ENCODE data around the gene CREB5.

The CREB5 gene

DNA sequence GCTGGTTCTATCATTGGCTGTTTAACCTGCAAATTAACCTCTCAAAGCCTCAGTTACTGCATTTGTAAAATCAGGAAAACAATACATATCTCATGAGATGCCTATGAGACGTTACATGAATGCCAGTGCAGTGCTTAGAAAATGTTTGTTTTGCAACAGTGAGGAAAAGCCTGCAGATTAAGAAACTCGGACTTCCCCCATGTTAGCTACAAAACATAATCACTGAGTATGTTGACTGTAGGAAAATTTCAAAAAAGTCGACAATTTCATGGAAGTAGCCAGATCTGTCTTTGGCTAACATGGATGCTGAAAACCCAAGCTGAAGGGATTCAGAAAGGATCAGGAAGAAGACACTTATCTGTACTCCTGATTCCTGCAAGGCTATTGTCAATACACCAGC lies 424.4 kb downstream of the CREB5 start:
- no peak for DNase-seq

DNA sequence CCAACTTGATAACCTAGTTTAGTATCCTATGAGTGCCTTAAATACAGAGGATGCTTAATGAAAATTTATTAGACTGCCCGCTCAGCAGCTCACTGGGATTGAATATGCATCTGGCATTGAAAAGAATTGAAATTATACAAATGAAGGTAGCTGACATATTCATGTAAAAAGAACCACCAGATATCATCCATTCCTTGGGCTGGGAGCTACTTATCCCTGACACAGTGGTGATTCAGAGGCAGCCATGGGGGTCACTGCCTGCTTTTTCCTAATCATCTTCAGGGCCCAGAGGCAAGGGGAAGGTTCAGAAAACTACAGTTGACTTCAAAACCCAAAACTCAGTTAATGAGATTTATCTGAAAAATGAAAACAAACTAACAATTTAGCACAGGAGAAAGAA lies 424.9 kb downstream of the CREB5 start:
- DNase-seq, result no peak

DNA sequence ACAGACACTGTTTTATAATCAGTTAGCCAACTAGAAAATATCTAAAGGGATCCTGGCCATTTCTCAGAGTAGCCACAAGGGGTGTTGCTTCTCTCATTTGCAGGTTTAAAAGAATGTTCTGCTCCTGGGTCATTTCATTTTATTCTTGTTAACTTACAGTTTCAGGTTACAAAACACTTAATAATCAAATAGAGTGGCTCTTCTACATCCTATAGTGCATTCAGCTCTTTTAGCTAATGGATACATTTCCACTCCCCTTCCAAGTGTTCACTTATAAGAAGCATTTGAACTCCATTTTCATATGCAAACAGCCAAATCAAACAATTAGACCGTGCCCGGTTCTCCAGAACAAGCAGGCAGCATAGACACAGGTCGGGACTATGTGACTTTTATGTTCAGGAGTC lies 428.3 kb downstream of the CREB5 start:
- DNase-seq, result peak; percentile 77

DNA sequence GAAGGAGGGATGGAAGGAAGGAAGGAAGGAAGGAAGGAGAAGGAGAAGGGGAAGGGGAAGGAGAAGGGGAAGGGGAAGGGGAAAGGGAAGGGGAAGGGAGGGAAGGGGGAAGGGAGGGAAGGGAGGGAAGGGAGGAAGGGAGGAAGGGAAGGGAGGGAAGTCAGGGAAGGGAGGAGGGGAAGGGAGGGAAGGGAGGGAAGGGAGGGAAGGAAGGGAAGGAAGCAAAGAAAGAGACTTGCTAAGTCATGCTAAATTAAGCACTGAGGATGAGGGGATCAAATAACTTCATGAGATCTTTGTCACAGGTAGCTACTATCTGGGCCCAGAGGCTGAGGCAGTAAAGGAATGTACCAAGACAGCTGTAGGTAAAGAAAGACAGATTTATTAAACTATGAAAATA lies 429.4 kb downstream of the CREB5 start:
- no peak for DNase-seq

DNA sequence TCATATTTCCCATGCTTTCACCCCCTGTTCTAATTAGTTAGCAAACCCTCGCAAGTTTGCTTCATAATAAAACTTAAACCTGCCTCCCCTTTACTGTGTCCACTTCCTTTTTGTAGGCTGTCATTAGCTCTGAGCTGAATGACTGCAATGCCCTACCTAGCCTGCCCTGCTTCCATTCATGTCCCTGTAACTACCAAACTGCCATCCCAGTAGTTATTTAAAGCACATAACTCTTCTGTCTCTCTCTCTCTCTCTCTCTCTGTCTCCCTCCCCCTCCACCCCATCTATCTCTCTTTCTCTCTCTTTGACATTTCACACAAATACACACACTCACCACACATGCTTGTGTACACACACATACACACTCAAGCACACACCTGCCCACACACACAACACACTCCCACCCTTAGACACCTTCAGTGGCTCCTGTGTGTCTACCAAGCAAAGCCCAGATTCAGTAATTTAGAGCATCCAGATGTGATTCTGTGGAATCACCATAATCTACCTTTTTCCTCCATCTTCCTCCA lies 430.5 kb downstream of the CREB5 start:
- DNase-seq, result no peak

DNA sequence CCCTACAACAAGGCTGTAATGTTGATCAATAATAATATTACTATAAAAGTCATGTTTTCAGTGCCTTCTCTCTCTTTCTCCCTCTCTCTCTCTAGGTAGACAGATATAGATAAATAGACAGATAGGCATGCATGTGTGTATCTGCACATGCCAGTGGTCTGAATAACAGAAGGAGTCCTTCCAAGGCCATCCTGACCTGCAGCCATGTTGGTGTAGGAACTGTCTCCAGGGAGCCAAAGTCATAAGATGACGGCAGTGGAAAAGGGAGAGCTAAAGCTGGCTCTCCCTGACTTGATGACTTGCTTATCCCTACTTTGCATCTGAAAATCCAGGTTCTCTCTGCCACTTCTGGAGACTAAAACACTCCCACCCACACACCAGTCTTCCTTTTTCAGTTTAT lies 432.8 kb downstream of the CREB5 start:
- DNase-seq, result no peak

DNA sequence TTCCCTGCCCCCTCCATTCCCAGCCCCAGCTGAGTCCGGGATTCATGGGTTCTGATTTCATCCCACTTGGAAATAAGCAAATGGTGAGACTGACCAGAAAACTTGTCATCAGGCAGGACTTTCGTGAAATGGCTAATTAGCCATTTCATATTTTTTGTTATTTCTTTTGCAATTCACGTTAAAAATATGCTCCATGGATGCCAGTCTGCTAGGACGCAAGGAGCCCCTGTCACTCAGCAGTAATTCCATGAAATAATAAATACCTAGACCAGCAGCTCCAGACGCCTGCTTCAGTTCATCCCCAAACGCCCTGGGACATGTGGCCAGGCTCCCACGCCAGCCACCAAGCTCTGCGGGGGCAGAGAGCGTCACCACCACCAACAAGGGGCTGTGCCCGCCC lies 434.9 kb downstream of the CREB5 start:
- no peak for DNase-seq

DNA sequence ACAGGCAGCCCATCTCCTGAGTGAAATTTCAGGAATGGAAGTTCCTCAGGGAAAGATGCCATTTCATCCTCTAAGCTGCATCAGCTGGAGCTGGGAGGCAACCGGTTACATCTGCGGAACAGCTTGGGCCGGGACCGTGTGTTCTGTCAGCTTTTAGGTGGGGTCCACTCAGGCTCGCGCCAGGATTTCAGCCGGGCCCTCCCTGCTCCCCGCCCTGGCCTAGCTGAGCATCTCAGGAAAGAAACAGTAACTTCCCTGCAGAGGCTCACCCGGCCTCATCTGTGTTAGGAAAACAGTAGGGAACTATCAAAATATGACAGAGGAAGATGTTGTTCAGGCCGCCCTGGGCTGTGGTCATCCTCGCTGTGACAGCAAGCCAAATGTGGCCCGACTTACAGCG lies 435.4 kb downstream of the CREB5 start:
- DNase-seq, result no peak

DNA sequence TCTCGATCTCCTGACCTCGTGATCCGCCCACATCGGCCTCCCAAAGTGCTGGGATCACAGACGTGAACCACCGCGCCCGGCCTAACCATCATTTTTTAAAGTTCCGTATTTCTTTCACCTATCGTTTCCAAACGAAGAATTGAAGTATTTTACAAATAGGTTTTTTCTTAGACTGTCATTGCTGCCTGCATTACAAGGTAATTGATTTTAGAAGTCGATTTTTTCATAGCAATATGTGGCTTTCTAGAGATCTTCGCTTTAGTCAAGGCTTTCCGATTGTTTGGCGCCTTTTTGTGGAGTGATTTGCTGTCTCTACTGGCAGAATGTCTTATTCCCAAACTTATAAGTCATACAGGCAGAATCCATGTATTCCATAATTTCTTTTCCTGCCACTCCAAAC lies 436.6 kb downstream of the CREB5 start:
- DNase-seq, result no peak

DNA sequence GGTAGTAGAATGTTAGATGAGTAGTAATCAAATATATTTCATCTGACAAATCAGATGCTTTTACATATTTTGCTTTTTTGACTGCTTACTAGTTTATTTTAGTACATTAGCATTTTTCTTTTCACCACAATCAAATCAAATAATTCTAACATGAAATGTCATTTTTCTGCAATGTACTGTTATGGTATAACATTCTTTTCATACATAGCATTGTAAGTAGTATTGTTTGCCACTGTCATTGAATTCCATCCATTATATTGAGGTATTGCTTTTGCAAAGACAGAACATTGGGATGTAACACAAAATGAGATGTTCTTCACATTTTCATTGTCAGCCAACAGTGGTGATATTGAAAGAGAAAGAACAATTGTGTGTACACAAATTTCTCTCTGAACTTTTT lies 438.4 kb downstream of the CREB5 start:
- no peak for DNase-seq

DNA sequence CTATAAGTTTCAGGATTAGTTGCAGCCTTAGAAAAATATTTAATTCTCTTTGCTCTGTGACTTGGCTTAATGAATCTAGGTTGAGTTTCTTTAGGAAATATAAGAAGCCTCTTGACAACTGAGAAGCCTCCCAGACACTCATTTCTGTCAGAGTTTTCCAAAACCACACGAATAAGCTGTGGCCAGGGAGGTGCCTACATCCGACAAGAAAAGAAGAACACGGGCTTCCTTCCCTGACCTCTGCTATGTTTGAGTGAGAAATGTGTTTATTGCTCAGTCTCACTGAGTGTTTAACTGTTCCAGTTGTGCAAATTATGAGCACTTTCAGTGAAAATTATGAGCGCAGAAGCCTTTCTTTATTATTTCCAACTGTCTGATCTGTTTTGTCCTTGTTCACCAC lies 440.8 kb downstream of the CREB5 start:
- DNase-seq, result no peak

DNA sequence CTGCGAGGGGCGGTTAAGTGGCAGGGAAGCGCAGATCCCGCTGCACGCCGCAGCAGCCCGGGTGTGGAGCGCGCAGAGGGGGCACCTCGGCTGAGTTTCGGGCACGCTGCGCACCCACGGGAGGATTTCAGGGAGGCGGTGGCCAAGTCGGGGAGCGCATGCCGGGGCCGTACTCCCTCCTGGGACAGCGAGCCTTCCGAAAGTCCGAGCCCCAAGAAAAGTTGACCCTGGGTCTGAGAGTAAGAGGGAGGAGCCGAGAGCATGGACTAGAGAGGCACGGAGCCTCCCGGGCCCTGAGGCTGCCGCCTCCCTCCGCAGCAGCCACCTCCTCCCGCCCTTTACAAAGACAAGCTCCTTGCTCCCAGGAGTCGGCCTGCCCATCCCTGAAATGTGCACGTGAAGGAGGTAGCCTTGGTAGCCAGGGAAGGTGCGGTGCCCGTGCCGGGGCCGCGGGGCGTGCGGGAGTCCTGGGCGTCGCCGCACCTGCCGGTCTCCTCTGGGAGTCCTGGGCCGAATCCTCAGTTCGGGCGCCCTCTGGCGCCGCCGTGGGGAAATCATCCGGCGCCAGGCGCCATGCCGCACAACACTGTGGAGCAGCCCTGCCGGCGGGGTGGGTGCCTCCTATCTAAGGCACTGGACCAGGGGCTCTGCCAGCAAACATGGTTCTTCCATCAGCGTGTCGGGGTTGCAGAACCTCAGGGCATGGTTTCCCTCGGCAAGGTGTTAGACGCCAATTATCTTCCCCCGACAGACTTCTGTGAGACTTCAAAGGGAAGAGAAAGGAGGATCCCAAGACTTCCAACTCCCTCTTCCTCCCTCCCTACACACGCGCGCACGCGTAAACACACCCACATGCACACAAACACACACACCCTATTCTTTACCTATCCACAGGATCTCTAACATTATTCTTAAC lies 441.8 kb downstream of the CREB5 start:
- peak; percentile 69 for DNase-seq

DNA sequence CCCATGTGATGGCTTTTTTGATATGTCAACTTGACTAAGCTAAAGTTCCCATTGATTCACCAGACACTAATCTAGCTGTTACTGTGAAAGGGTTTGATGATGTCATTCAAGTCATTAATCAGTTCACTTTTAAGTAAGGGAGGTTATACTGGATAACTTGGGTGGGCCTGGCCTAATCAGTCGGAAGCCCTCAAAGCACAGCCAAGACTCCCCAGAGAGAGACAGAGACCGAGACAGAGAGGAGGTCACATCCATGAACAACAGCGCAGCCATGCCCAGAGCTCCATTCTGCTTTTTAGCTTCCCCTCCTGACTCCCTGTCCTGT lies 442.4 kb downstream of the CREB5 start:
- no peak for DNase-seq

DNA sequence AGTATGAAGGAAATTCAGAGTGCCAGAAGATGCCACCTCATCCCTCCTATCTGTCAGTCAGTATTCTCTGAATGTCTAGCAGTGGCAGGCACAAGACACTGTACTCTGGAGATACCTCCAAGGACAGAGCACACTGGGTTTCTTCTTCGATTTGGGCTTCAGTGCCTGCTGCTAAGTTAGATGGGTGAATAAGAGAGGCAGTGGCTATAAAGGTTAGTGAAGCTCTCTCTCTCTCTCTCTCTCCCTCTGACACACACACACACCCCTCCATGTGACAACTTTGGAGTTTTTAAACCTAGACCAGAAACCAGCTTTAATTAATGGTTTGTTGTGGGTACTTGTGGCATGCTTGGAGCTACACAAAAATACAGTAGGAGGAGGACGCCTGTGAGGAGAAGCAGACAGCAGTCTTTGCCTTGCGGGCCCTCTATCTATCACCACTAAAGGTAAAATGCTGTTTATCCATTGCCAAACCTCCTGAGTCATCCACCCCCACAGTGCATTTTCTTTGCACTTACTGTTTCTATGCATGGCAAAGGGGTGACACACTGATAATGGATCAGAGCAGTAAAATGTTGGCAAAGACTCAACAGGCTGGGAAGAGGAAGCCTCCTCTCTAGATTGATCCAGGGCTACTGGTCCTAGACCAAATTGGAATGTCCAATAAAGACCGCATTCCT lies 443.4 kb downstream of the CREB5 start:
- DNase-seq, result no peak

DNA sequence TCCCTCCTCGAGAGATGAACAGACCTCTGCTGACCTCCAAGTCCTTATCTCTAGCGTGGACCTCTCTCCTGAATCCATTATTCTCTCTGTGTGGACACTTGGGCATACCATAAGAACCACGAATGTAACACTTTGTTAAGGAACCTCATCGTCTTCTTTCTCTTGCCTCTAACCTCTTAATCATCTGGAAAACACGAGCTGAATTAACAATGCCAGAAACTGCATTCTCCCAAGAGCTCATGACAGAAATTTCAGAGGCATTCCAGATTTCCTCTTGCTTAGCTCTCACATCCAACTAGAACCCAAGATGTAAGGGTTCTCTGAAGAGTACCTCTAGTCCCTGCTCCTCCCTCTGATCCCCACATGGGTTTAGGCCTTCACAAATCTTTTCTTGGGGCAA lies 444.3 kb downstream of the CREB5 start:
- DNase-seq, result no peak

DNA sequence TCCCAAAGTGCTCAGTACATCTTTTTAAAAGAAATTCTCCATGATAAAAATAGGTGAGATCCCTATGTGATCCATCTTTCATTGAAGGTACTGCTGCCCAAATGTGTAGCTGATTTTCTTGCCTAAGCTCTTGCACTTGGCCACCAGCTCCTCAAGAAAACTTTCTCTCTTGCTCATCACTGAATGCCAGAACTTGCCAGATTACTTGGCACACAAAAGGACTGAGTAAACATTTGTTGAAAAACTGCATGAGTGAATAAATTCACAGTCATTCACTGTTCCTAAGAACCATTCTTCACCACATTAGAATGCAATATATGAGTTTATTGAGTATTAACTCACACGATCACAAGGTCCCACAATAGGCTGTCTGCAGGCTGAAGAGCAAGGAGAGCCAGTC lies 445.9 kb downstream of the CREB5 start:
- DNase-seq, result no peak

DNA sequence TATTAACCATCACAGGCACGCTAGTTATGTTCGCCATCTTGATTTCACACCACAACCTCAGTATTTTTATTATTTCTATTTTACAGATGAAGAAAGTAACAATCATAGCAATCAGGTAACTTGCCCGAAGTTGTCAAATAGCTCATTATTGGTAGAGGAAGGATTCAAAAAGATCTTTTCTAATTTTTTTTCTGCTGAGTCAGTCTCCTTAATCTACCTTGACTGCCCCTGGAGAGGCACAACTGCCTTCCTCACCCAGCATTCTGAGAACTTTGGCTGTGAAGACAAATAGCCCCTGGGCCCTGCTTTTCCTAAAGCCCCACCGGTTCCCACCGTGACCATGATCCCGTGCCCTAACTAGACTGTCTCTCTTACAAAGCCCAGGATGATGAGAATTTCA lies 446.6 kb downstream of the CREB5 start:
- DNase-seq, result no peak

DNA sequence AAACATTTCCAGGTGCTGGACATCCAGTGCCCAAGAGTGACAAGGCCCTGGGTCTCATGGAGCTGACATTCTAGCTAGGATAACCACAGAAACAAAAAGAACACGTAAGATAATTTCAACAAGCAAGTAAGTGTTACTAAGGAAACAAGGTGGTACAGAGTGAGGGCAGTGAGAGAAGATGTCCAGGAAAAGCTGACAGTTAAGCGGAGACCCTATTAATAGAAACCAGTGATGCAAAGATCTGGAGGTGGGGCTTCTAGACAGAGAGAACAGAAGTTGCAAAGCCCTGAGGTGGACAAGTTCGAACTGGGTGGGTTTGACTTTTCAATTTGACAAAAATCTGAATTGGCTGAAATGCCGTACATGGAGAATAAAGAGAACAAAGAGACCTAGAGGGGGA lies 449.5 kb downstream of the CREB5 start:
- DNase-seq, result no peak

DNA sequence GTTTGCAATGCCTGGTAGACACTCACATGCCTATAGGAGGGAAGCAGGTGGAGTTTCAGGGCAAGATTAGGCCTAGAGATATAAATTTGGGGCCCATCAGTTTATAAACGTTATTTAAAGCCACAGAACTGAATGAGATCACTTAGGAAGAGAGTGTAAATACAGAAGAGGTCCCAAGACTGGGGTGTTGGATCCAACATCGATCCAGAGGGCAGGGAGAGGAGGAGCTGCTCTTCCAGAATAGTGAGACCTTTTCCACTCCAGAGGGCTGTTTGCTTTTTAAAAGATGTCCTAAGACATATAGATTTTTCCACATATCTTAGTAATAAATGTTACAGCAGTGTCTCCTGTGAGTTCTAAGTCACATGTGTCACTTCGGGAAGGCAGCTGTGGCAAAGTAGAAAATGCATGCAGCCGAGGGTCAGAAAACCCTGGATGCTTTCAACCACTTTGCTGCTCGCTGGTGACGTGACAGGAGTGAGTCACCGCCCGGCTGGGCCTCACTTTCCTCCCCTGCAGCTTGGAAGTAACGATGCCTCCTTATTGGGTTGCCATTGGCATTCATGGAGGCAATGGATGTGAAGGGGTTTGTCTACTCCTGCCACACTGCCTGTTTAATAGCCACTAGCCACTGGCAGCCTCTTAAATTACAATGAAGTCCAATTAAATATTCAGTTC lies 450.4 kb downstream of the CREB5 start:
- DNase-seq, result no peak

DNA sequence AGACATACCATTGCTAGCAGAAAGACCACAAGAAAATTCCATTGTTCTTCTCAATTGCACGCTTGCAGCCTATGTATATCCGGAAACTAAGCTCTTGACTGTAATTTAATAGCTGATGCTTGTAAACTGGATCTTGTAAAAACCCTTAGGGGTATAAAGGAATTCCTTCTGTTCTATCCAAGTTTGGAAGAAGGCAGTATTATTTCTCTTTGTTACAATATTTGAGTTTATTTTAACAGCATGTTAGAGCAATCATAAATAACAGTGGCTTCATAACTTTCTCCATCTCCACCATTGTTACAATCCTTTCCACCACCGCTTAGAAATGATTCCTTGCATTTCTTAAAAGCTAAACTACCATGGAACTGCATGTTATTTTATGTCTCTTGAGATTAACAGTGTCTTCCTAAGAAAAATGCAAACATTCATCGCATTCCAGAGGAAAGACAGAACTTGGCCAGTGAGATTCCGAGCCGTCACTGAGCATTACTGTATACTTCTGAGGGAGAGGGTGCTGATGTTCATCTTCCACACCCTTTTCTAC lies 453.4 kb downstream of the CREB5 start:
- DNase-seq, result no peak

DNA sequence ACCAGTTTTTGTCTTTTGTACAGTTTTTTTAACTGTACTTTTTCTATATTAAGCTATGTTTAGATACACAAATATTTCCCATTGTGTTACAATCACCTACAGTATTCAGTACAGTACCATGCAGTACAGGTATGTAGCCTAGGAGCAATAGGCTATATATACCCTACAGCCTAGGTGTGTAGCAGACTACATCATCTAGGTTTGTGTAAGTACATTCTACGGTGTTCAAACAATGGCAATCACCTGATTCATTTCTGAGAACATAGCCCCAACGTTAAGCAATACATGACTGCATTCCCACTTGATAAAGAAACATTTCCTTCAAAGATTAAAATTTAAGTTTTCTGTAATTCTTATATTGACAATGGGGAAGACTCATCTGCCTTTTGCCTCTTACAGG lies 456.4 kb downstream of the CREB5 start:
- no peak for DNase-seq

DNA sequence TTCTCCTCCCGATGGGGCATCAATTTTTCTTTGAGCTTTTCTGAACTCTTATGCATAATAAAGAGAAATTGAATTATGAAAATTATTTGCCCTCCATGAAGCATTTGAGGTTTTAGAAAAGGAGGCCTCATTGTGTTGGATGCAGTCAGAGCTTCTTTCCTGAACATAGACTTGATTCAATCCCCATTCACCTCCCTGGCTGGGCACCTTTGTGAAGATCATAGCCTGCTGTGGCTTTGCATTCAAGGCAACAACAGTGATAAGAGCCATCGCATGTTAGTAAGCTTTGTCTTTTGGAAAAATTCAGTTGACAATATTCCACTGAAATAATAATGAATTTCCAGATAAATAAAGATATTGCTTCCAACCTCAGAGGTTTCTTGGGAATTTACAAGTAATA lies 458.8 kb downstream of the CREB5 start:
- no peak for DNase-seq

DNA sequence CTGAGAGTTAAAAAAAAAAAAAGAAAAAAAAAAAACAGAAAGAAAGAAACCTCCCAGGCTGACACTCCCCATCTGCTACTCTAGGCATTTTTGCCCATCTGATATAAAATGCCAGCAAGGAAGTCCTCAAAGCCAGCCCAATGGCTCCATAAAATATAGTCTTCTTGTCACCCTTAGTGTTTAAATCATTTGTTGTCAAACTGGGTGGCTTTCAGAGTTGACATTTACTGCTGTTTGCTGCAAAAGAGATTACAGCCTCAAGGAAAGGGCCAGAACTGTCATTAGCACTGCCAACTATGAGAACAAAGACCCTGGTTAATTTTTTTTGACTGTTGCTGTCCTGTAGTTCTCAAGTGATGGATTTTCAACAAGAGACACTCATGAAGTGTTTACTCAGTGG lies 459.3 kb downstream of the CREB5 start:
- no peak for DNase-seq

DNA sequence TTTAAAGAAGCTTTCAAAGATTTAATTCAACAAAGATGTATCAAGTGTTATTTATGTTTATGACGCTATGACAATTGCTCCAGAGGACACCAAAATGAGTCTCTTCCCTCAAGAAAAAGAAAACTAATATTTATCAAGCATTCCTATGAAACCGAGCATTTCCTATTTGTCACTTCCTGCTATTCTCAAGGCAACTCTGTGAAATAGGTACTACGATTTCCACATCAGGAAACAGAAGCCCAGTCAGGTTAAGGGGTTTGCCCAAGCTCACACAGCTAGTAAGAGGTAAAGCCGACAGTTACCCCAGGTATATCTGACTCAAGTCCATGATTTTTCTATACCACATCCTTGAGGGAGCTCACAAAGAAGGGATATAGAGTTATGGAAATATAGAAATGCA lies 459.9 kb downstream of the CREB5 start:
- no peak for DNase-seq
